Bronchial epithelial cell (primary cell): Measurements from ENCODE around the gene ZCCHC24. TPM values are rescaled to one million over a fixed set of nuclear protein-coding genes. Genes with fewer than 3 reads are reported as not detected.
A peak's percentile ranks its signal among the peaks of the same experiment; 100 is the strongest.

ENCODE experiments used
- DNase-seq: peaks from one replicate; pipeline ENCODE4 v3.0.0-alpha.2; 2010; ENCODE audit warnings: low read depth
- FAIRE-seq: peaks from 2 replicates; lab custom pipeline; 2011; peaks lifted over from hg19 to GRCh38; lab: Jason Lieb, UNC
- H3K27me3 ChIP-seq: 2 replicates; pipeline ENCODE4 v1.5.1; 2011; ENCODE audit warnings: low read length; ENCODE audit not compliant: control insufficient read depth, insufficient read depth
- H3K36me3 ChIP-seq: 2 replicates; pipeline ENCODE4 v1.5.1; 2011; ENCODE audit warnings: low read length; ENCODE audit not compliant: control insufficient read depth, insufficient read depth
- H3K4me3 ChIP-seq: 2 replicates; pipeline ENCODE4 v1.5.1; 2011; ENCODE audit warnings: mild to moderate bottlenecking, low read depth, low read length, control low read depth
- CTCF ChIP-seq: IDR thresholded peaks from 2 replicates; pipeline ENCODE4 v1.5.1; 2011; ENCODE audit warnings: mild to moderate bottlenecking, moderate library complexity, low read length, control low read depth, inconsistent platforms; ENCODE audit not compliant: insufficient read depth, severe bottlenecking
- total RNA-seq: library from RNA; depleted of rRNA; stranded (reverse); fragments of >200 nt; gene quantifications from 2 replicates; pipeline ENCODE4 v1.2.1, GENCODE V29; 2014

The ZCCHC24 gene
- total RNA-seq, 1 donor from 2014 or later: 0.53 TPM

DNA sequence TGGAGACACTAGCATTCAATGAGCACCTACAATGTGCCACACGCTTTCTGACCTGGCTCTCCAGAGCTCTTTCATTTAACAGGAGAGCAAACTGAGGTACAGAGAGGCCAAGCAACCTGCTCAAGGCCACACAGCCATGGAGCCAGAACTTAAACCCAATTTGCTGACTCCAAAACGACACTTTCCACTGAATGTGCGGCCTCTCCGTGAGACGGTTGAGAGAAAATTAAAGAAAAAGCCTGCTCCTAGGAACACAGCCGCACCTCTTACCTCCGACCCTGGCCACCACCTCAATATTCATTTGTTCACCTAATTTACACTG is 42.8 kb downstream of the ZCCHC24 start:
- no peak for TF ChIP-seq CTCF
- FAIRE-seq (no peak), DNase-seq (no peak)

GRCh38 chr10:79401015-79401921 is 44.2 kb downstream of the ZCCHC24 start:
- DNase-seq: no peak
- no peak for TF ChIP-seq CTCF

More for the DNA sequence above, 42.8 kb downstream of the ZCCHC24 start:
- Histone ChIP-seq H3K4me3 (no peak overlapping the region), H3K27me3 (no peaks in the 10 kb centered on the region), H3K36me3 (no peaks in the 10 kb centered on the region)

DNA sequence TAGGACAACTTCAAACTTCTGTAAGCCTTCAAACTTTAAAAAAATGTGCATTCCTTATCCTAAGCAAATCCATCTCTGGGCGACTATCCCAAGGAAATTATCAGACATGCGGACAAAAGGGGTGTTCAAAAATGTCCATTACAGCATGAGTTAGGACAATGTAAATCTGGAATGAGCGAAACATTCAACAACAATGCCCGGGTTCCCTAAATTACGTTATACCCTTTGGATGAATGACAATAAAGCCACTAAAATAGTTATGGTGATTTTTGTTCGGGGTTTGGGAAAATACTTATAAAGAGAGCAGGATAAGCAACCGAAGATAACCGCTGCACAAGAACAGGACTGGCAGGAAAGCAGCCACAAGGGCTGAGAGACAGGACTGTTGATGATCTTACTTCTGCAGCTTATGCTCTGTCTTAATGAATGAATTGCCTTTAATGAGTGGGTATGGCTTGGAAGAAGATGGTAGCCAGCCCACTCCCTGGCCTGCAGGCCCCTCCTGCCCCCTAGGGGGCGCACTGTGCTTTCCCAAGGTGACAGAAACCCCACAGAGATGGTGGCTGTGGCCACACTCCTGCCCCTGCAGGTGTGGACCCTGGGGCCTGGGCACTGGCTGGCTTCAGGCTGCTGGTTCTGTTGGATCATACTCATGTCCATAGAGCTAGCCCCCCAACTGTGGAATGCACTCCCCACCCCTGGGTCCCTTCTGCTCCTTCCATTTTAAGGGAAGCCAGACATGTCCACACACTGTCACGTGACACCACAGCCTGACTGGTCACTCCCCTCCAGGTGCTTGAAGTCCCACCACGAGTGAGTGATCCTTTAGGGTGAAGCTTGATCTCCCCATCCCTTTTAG is 45.0 kb downstream of the ZCCHC24 start:
- FAIRE-seq (no peak), DNase-seq (peak; percentile 26)
- H3K4me3 ChIP-seq: no peak overlapping the region
- no peaks in the 10 kb centered on the region for H3K27me3 ChIP-seq
- H3K36me3 ChIP-seq: no peaks in the 10 kb centered on the region
- TF ChIP-seq CTCF: peak; percentile 87

More at GRCh38 chr10:79401015-79401921, 44.2 kb downstream of the ZCCHC24 start:
- no peak for FAIRE-seq
- H3K27me3 ChIP-seq: no peaks in the 10 kb centered on the region
- no peaks in the 10 kb centered on the region for H3K36me3 ChIP-seq
- no peak overlapping the region for H3K4me3 ChIP-seq

DNA sequence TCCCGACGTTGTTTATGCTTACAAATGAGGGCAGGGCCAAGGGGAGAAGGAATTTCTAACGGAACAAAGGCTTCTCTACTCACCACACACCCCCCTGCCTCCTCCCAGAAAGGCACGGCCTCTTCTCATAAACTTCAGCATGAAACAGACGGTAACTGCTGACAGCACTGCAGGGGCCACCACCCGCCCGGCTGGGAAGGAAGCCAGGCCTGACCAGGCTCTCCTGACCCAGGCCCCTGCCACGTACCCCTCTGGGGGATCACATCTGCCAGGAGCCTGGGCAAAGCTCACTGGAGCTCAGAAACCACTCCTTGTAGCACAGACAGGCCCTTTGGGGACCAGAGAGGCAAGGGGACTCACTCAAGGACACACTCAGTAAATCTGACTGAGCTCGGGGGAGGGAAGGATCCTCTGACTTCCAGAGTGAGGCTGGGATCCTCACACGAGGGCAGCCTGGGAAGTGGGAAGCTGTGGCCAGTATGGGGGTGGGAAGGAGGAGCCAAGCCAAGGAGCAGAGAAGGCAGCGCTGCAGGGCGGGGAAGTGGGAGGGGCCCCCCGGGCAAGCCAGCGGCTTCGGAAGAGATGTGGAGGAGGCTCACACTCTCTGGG is 46.1 kb downstream of the ZCCHC24 start:
- DNase-seq (peak; percentile 20), FAIRE-seq (no peak)
- no peak overlapping the region for H3K4me3 ChIP-seq
- TF ChIP-seq CTCF: no peak
- no peaks in the 10 kb centered on the region for H3K36me3 ChIP-seq
- no peaks in the 10 kb centered on the region for H3K27me3 ChIP-seq

- Histone ChIP-seq H3K4me3 (no peak overlapping the region), H3K36me3 (no peaks in the 10 kb centered on the region), H3K27me3 (no peaks in the 10 kb centered on the region)
- DNase-seq: no peak
- no peak for TF ChIP-seq CTCF
- no peak for FAIRE-seq
Observed at GRCh38 chr10:79398642-79399041, 46.8 kb downstream of the ZCCHC24 start.
